ENCODE data around the gene DSG2.
"Not testable (repeated sequence)": the region's sequence is repeated elsewhere in the genome, so short reads cannot be mapped to it uniquely, and the experiment has no call there.

DSG2 gene

GRCh38 chr18:31506024-31506742 is 8.2 kb downstream of the DSG2 start:
- TF ChIP-seq CSDC2 (CRISPR knock-in tag; IDR thresholded peaks at IDR 0.05) = no peak
- no peak for TF ChIP-seq ZC3H10 (CRISPR knock-in tag; IDR thresholded peaks at IDR 0.05)
- TF ChIP-seq PPARA (CRISPR knock-in tag; IDR thresholded peaks at IDR 0.05; ENCODE audit: borderline replicate concordance) = no peak
- no peak for TF ChIP-seq TSHZ2 (CRISPR knock-in tag; IDR thresholded peaks at IDR 0.05)
- no peak for TF ChIP-seq ZFP30 (CRISPR knock-in tag; IDR thresholded peaks at IDR 0.05)
- TF ChIP-seq RARB (CRISPR knock-in tag; IDR thresholded peaks at IDR 0.05) = no peak
- peak; percentile 57; the same call in 2 of the 3 replicates for ATAC-seq

GRCh38 chr18:31507124-31507523 is 9.1 kb downstream of the DSG2 start:
- TF ChIP-seq ZNF8 (CRISPR knock-in tag; IDR thresholded peaks at IDR 0.05) = peak; percentile 21; the same call in 1 of the 2 replicates
- not testable (repeated sequence) for ATAC-seq

GRCh38 chr18:31508781-31509180 is 10.8 kb downstream of the DSG2 start:
- ATAC-seq = no peak
- TF ChIP-seq TCF4 (CRISPR knock-in tag; IDR thresholded peaks at IDR 0.05; ENCODE audit: borderline replicate concordance) = no peak
- TF ChIP-seq PPARA (CRISPR knock-in tag; IDR thresholded peaks at IDR 0.05; ENCODE audit: borderline replicate concordance) = no peak
- TF ChIP-seq ESRRG (CRISPR knock-in tag; IDR thresholded peaks at IDR 0.05) = no peak
- TF ChIP-seq TSHZ2 (CRISPR knock-in tag; IDR thresholded peaks at IDR 0.05) = no peak
- TF ChIP-seq ZC3H10 (CRISPR knock-in tag; IDR thresholded peaks at IDR 0.05) = no peak
- no peak for TF ChIP-seq CREB5 (CRISPR knock-in tag; IDR thresholded peaks at IDR 0.05; ENCODE audit: low read depth)

- TF ChIP-seq ARNTL (CRISPR knock-in tag; IDR thresholded peaks at IDR 0.05; ENCODE audit: borderline replicate concordance, low read depth) (no peak), ZNF565 (CRISPR knock-in tag; conservative IDR thresholded peaks at IDR 0.05; ENCODE audit: low read depth) (no peak), POU6F1 (CRISPR knock-in tag; IDR thresholded peaks at IDR 0.05; ENCODE audit: borderline replicate concordance, low read depth) (no peak), PPARA (CRISPR knock-in tag; IDR thresholded peaks at IDR 0.05; ENCODE audit: borderline replicate concordance) (no peak), ZNF8 (CRISPR knock-in tag; IDR thresholded peaks at IDR 0.05) (no peak), SNAI2 (CRISPR knock-in tag; IDR thresholded peaks at IDR 0.05) (no peak), TOX (CRISPR knock-in tag; IDR thresholded peaks at IDR 0.05; ENCODE audit: borderline replicate concordance) (no peak), ESRRG (CRISPR knock-in tag; IDR thresholded peaks at IDR 0.05) (no peak), ZFP30 (CRISPR knock-in tag; IDR thresholded peaks at IDR 0.05) (no peak), ISL1 (CRISPR knock-in tag; IDR thresholded peaks at IDR 0.05) (no peak), RARB (CRISPR knock-in tag; IDR thresholded peaks at IDR 0.05) (no peak), ZC3H10 (CRISPR knock-in tag; IDR thresholded peaks at IDR 0.05) (no peak), CSDC2 (CRISPR knock-in tag; IDR thresholded peaks at IDR 0.05) (no peak), CSRNP3 (CRISPR knock-in tag; IDR thresholded peaks at IDR 0.05) (no peak), PATZ1 (CRISPR knock-in tag; IDR thresholded peaks at IDR 0.05; ENCODE audit: borderline replicate concordance) (no peak), OSR1 (CRISPR knock-in tag; IDR thresholded peaks at IDR 0.05) (no peak), BACH2 (CRISPR knock-in tag; IDR thresholded peaks at IDR 0.05; ENCODE audit: borderline replicate concordance) (no peak), CREB5 (CRISPR knock-in tag; IDR thresholded peaks at IDR 0.05; ENCODE audit: low read depth) (no peak), ZNF70 (CRISPR knock-in tag; IDR thresholded peaks at IDR 0.05) (no peak), ZFP3 (CRISPR knock-in tag; IDR thresholded peaks at IDR 0.05) (no peak)
- ATAC-seq = no peak
Observed at GRCh38 chr18:31509571-31509970, 11.6 kb downstream of the DSG2 start.
